ENCODE results near the gene HOXC10. TPM values are rescaled to one million over a fixed set of nuclear protein-coding genes. Genes with fewer than 3 reads are reported as not detected.
A peak's percentile ranks its signal among the peaks of the same experiment; 100 is the strongest.

The HOXC10 gene
- total RNA-seq, 1 experiment from 2014 or later, result not detected

DNA sequence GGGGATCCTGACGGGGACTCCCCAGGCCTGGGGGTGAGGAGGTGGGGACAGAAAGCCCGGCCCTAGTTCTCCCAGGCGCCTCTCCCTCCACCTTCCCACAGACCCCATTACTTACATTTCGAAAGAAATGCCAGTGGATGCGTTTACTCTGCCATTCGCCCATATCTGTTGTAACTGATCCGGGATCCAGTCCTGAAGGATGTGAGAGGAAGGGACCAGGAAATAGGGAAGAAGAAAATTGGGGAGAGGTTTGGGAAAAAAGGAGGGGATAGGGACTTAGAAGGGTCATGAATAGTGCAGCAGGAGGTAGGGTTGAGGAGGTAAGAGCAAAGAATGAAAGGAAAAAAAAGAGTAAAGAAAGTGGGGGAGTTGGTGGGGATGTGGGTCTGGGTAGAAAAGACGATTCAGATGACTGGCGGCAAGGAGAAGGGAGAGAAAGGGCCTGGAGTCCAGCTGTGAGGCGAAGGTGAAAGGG is 29.1 kb upstream of the HOXC10 start:
- H3K36me3 Mint-ChIP-seq, result no peaks in the 10 kb centered on the region
- peak overlapping the region; percentile 33; the same call in 1 of the 2 replicates for H3K4me3 Mint-ChIP-seq
- CTCF ChIA-PET, result interaction anchor here (0.9 to 1.5 kb wide), 4 partner anchors 10 to 254 kb away, joined by 3 to 4 read pairs (median 3); partner anchors contain the start of gene HOXC10
- H3K27ac Mint-ChIP-seq, result no peak overlapping the region
- H3K27me3 Mint-ChIP-seq (ENCODE audit: low read depth), result peaks cover 100% of the 10 kb centered on the region
- no peak for ATAC-seq
- H3K9me3 Mint-ChIP-seq, result no peaks in the 10 kb centered on the region
- no peak for DNase-seq (ENCODE audit: low spot score)
- peaks cover 25% of the 10 kb centered on the region for H3K4me1 Mint-ChIP-seq
- no peak for TF ChIP-seq ZNF396 (CRISPR knock-in tag; IDR thresholded peaks at IDR 0.05; ENCODE audit: borderline replicate concordance)
- no peak for TF ChIP-seq CTCF (IDR thresholded peaks at IDR 0.05)
- no peak for TF ChIP-seq ZBTB43 (CRISPR knock-in tag; IDR thresholded peaks at IDR 0.05)
- TF ChIP-seq SP1 (CRISPR knock-in tag; conservative IDR thresholded peaks at IDR 0.05), result no peak
- no peak for TF ChIP-seq E2F4 (CRISPR knock-in tag; IDR thresholded peaks at IDR 0.05; ENCODE audit: borderline replicate concordance, low read depth)
- TF ChIP-seq ESRRA (CRISPR knock-in tag; IDR thresholded peaks at IDR 0.05; ENCODE audit: borderline replicate concordance), result no peak
- POLR2A ChIA-PET, result no interaction called here

GRCh38 chr12:53956251-53956887 is 28.6 kb upstream of the HOXC10 start:
- Mint-ChIP-seq H3K27ac (no peak overlapping the region), H3K9me3 (no peaks in the 10 kb centered on the region), H3K36me3 (no peaks in the 10 kb centered on the region), H3K27me3 (ENCODE audit: low read depth) (peaks cover 100% of the 10 kb centered on the region), H3K4me1 (peaks cover 21% of the 10 kb centered on the region), H3K4me3 (peak overlapping the region; percentile 33; the same call in 1 of the 2 replicates)
- no peak for DNase-seq (ENCODE audit: low spot score)
- CTCF ChIA-PET, result interaction anchor here (0.9 to 1.1 kb wide), 2 partner anchors 10 to 13 kb away, joined by 3 read pairs; no protein-coding TSS in a partner anchor
- 0 out of 2 replicates have a peak, but pooled peaks have one; percentile 5 for ATAC-seq
- POLR2A ChIA-PET, result no interaction called here
- TF ChIP-seq E2F5 (CRISPR knock-in tag; IDR thresholded peaks at IDR 0.05), result no peak
- no peak for TF ChIP-seq TCF7 (CRISPR knock-in tag; IDR thresholded peaks at IDR 0.05; ENCODE audit: low read depth)
- TF ChIP-seq ZNF317 (CRISPR knock-in tag; IDR thresholded peaks at IDR 0.05; ENCODE audit: borderline replicate concordance, low read depth), result no peak
- TF ChIP-seq, protein P1, sequence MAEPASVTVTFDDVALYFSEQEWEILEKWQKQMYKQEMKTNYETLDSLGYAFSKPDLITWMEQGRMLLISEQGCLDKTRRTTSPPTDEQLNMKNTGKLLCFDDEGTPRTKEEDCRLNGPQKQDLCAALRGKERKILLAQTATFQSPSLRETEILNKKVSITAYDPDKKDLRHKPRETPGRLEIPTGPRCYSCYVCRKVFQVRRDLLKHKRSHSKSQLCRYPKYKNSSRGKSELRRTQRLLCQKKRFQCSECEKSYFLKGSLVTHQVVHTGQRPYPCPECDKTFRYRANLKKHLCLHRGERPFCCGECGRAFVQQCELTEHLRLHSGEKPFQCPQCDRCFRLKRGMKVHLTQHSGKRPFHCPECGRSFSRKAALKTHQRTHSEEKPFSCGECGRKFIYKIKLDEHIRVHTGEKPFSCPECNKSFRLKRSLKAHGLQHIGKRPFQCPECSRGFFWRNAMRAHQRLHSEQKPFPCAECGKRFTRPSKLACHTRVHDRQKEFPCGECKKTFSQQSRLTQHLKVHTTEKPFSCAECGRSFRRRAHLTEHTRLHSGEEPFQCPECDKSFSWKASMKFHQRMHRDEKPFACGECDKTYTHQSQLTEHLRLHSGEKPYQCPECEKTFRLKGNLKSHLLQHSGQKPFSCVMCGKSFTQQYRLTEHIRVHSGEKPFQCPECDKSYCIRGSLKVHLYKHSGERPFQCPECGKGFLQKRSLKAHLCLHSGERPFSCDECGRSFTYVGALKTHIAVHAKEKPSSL (CRISPR knock-in tag; conservative IDR thresholded peaks at IDR 0.05), result no peak
- TF ChIP-seq, protein P2, sequence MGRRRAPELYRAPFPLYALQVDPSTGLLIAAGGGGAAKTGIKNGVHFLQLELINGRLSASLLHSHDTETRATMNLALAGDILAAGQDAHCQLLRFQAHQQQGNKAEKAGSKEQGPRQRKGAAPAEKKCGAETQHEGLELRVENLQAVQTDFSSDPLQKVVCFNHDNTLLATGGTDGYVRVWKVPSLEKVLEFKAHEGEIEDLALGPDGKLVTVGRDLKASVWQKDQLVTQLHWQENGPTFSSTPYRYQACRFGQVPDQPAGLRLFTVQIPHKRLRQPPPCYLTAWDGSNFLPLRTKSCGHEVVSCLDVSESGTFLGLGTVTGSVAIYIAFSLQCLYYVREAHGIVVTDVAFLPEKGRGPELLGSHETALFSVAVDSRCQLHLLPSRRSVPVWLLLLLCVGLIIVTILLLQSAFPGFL (CRISPR knock-in tag; IDR thresholded peaks at IDR 0.05; ENCODE audit: borderline replicate concordance), result no peak
- no peak for TF ChIP-seq ZNF396 (CRISPR knock-in tag; IDR thresholded peaks at IDR 0.05; ENCODE audit: borderline replicate concordance)
- no peak for TF ChIP-seq ZNF232 (CRISPR knock-in tag; IDR thresholded peaks at IDR 0.05)
- no peak for TF ChIP-seq GRHL2 (CRISPR knock-in tag; IDR thresholded peaks at IDR 0.05; ENCODE audit: insufficient replicate concordance, severe bottlenecking)
- TF ChIP-seq SMAD4 (CRISPR knock-in tag; IDR thresholded peaks at IDR 0.05), result no peak
- no peak for TF ChIP-seq PRRX2 (CRISPR knock-in tag; IDR thresholded peaks at IDR 0.05)
- TF ChIP-seq, protein P3, sequence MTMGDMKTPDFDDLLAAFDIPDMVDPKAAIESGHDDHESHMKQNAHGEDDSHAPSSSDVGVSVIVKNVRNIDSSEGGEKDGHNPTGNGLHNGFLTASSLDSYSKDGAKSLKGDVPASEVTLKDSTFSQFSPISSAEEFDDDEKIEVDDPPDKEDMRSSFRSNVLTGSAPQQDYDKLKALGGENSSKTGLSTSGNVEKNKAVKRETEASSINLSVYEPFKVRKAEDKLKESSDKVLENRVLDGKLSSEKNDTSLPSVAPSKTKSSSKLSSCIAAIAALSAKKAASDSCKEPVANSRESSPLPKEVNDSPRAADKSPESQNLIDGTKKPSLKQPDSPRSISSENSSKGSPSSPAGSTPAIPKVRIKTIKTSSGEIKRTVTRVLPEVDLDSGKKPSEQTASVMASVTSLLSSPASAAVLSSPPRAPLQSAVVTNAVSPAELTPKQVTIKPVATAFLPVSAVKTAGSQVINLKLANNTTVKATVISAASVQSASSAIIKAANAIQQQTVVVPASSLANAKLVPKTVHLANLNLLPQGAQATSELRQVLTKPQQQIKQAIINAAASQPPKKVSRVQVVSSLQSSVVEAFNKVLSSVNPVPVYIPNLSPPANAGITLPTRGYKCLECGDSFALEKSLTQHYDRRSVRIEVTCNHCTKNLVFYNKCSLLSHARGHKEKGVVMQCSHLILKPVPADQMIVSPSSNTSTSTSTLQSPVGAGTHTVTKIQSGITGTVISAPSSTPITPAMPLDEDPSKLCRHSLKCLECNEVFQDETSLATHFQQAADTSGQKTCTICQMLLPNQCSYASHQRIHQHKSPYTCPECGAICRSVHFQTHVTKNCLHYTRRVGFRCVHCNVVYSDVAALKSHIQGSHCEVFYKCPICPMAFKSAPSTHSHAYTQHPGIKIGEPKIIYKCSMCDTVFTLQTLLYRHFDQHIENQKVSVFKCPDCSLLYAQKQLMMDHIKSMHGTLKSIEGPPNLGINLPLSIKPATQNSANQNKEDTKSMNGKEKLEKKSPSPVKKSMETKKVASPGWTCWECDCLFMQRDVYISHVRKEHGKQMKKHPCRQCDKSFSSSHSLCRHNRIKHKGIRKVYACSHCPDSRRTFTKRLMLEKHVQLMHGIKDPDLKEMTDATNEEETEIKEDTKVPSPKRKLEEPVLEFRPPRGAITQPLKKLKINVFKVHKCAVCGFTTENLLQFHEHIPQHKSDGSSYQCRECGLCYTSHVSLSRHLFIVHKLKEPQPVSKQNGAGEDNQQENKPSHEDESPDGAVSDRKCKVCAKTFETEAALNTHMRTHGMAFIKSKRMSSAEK (CRISPR knock-in tag; IDR thresholded peaks at IDR 0.05; ENCODE audit: borderline replicate concordance), result no peak
- TF ChIP-seq MXD4 (CRISPR knock-in tag; IDR thresholded peaks at IDR 0.05; ENCODE audit: borderline replicate concordance), result no peak
- TF ChIP-seq ZNF219 (CRISPR knock-in tag; IDR thresholded peaks at IDR 0.05; ENCODE audit: borderline replicate concordance), result no peak
- no peak for TF ChIP-seq MAX (CRISPR knock-in tag; IDR thresholded peaks at IDR 0.05)
